Caco-2 (cell line): ENCODE measurements around the gene C2CD3. TPM values are rescaled to one million over a fixed set of nuclear protein-coding genes. Genes with fewer than 3 reads are reported as not detected.
"Not testable (repeated sequence)": the region's sequence is repeated elsewhere in the genome, so short reads cannot be mapped to it uniquely, and the experiment has no call there.

Source experiments
- BruUV-seq: library from RNA; stranded (reverse); fragments of 400-500 nt; replicated peaks from 2 replicates; lab custom pipeline; 2021; lab: Mats Ljungman, UMichigan
- CTCF ChIA-PET: fragments of 300-600 bp; sonication (Branson Sonifier 250); formaldehyde crosslinking; loops from one replicate; lab custom pipeline; 2022; ENCODE audit warnings: antibody characterized with exemption; lab: Charles Lee
- POLR2A ChIA-PET: fragments of 300-600 bp; sonication (Branson Sonifier 250); formaldehyde crosslinking; loops from one replicate; lab custom pipeline; 2022; ENCODE audit warnings: antibody characterized with exemption; lab: Charles Lee
- DNase-seq, 2 experiments: peaks; one replicate each; pipeline versions ENCODE4 v3.0.0 to v3.0.0-alpha.2; 2020 to 2022
- H3K27me3 ChIP-seq: replicated peaks from 2 replicates; pipeline ENCODE4 v1.6.0; 2011; ENCODE audit warnings: low read length; ENCODE audit not compliant: control insufficient read depth, insufficient read depth
- H3K36me3 ChIP-seq: 2 replicates; pipeline ENCODE4 v1.5.1; 2011; ENCODE audit warnings: low read length; ENCODE audit not compliant: control insufficient read depth, insufficient read depth
- H3K4me1 ChIP-seq: fragments of 250-450 bp; sonication (Bioruptor Pico); 2 replicates; pipeline ENCODE4 v1.5.1; 2020; ENCODE audit warnings: mild to moderate bottlenecking
- H3K4me3 ChIP-seq: 2 replicates; pipeline ENCODE4 v1.5.1; 2011; ENCODE audit warnings: low read depth, mild to moderate bottlenecking, control low read depth, low read length
- H3K9me3 ChIP-seq: fragments of 250-450 bp; sonication (Bioruptor Pico); 2 replicates; pipeline ENCODE4 v1.5.1; 2020; ENCODE audit warnings: mild to moderate bottlenecking, moderate library complexity
- H3K27ac Mint-ChIP-seq: one replicate; pipeline ENCODE4 v1.8.0; 2022; ENCODE audit warnings: mixed read lengths; ENCODE audit not compliant: unreplicated experiment
- H3K27me3 Mint-ChIP-seq: one replicate; pipeline ENCODE4 v1.8.0; 2022; ENCODE audit warnings: mixed read lengths; ENCODE audit not compliant: insufficient read depth, unreplicated experiment
- H3K36me3 Mint-ChIP-seq: one replicate; pipeline ENCODE4 v1.8.0; 2022; ENCODE audit warnings: mild to moderate bottlenecking, mixed read lengths; ENCODE audit not compliant: insufficient read depth, unreplicated experiment
- H3K4me1 Mint-ChIP-seq: one replicate; pipeline ENCODE4 v1.8.0; 2022; ENCODE audit warnings: low read depth, mixed read lengths; ENCODE audit not compliant: unreplicated experiment
- H3K4me3 Mint-ChIP-seq: one replicate; pipeline ENCODE4 v1.8.0; 2022; ENCODE audit warnings: mild to moderate bottlenecking, moderate library complexity, mixed read lengths; ENCODE audit not compliant: unreplicated experiment
- H3K9me3 Mint-ChIP-seq: one replicate; pipeline ENCODE4 v1.8.0; 2022; ENCODE audit warnings: mixed read lengths; ENCODE audit not compliant: unreplicated experiment
- intact Hi-C: fragments of 100-400 bp; cut with micrococcal nuclease; formaldehyde crosslinking; loops from one replicate; pipeline ENCODE4 v1.10.0; 2022; ENCODE audit not compliant: unreplicated experiment
- total RNA-seq: library from RNA; stranded (reverse); gene quantifications from 2 replicates; pipeline ENCODE4 v1.2.3, GENCODE V29; 2022
- TF ChIP-seq, protein P1 (sequence below), 2 experiments: fragments of 200-600 bp in 1 of 2; IDR thresholded peaks; 1 replicate in 1 of 2; 2 replicates in 1 of 2; pipeline versions ENCODE4 v1.5.1 to v1.8.0; 2011 to 2022; ENCODE audit warnings: antibody characterized with exemption in 1 of 2, control low read depth in 1 of 2, inconsistent platforms in 1 of 2, low read depth in 1 of 2, low read length in 1 of 2, mild to moderate bottlenecking in 1 of 2, moderate library complexity in 1 of 2; ENCODE audit not compliant: insufficient read depth in 1 of 2, severe bottlenecking in 1 of 2, unreplicated experiment in 1 of 2

The C2CD3 gene
- total RNA-seq, 1 experiment from 2014 or later = 47.5 TPM

DNA sequence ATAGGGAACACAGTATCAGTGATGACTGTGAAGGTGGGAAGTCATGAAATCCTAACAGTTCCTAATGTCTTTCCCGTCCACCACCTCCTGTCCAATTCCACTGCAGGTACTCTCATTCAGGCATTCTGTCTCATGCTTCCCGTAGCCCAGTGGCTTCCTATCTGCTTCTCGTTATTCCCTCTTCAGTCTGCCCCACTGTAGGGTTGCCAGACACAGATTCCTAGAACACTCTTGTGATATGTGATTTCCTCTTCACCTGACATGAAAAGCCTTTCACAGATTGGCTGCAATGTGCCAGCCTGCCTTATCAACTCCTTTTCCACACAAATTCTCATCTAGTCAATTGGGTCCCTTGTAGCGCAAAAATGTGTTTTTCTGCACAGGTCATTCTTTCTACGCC, 49.0 kb downstream of the C2CD3 start:
- Histone ChIP-seq H3K4me3 (no peak overlapping the region), H3K9me3 (no peaks in the 10 kb centered on the region), H3K36me3 (no peaks in the 10 kb centered on the region; the same call in 1 of the 2 replicates), H3K4me1 (peaks cover 35% of the 10 kb centered on the region), H3K27me3 (no peaks in the 10 kb centered on the region)
- ChIA-PET POLR2A (interaction anchor here (1.5 to 1.8 kb wide), 2 partner anchors 49 to 138 kb away, joined by 7 to 21 read pairs; partner anchors contain the start of genes C2CD3 and PPME1), CTCF (interaction anchor here (1.5 kb wide), 1 partner anchor 158 kb away, joined by 3 read pairs; no protein-coding TSS in a partner anchor)
- Mint-ChIP-seq H3K4me3 (no peak overlapping the region), H3K27me3 (no peaks in the 10 kb centered on the region), H3K36me3 (peaks cover 18% of the 10 kb centered on the region), H3K4me1 (peaks cover 43% of the 10 kb centered on the region), H3K27ac (peak overlapping the region; percentile 52), H3K9me3 (no peaks in the 10 kb centered on the region)
- intact Hi-C loops = loop anchor here (2.0 to 5.0 kb wide), 3 partner anchors 21 to 105 kb away; no protein-coding TSS in a partner anchor
- TF ChIP-seq, protein P1, sequence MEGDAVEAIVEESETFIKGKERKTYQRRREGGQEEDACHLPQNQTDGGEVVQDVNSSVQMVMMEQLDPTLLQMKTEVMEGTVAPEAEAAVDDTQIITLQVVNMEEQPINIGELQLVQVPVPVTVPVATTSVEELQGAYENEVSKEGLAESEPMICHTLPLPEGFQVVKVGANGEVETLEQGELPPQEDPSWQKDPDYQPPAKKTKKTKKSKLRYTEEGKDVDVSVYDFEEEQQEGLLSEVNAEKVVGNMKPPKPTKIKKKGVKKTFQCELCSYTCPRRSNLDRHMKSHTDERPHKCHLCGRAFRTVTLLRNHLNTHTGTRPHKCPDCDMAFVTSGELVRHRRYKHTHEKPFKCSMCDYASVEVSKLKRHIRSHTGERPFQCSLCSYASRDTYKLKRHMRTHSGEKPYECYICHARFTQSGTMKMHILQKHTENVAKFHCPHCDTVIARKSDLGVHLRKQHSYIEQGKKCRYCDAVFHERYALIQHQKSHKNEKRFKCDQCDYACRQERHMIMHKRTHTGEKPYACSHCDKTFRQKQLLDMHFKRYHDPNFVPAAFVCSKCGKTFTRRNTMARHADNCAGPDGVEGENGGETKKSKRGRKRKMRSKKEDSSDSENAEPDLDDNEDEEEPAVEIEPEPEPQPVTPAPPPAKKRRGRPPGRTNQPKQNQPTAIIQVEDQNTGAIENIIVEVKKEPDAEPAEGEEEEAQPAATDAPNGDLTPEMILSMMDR (IDR thresholded peaks at IDR 0.05; ENCODE audit: insufficient read depth in 1 of 2, low read depth in 1 of 2, low read length in 1 of 2, severe bottlenecking in 1 of 2, unreplicated experiment in 1 of 2) = no peak
- no peak for DNase-seq
- no TSS peak for BruUV-seq

DNA sequence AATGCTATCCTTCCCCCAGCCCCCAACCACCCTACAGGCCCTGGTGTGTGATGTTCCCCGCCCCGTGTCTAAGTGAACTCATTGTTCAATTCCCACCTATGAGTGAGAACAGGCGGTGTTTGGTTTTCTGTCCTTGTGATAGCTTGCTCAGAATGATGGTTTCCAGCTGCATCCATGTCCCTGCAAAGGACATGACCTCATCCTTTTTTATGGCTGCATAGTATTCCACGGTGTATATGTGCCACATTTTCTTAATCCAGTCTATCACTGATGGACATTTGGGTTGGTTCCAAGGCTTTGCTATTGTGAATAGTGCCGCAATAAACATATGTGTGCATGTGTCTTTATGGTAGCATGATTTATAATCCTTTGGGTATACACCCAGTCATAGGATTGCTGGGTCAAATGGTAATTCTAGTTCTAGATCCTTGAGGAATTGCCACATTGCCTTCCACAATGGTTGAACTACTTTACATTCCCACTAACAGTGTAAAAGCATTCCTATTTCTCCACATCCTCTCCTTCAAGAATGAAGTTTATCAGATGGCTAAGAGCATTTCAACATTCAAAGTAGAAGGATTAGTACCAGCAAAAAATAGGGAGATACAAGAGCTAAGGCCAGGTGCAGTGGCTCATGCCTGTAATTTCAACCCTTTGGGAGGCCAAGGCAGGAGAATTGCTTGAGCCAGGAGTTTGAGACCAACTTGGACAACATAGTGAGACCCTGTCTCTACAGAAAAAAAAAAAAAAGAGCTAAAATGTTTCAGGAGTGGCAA, 50.4 kb downstream of the C2CD3 start:
- H3K9me3 Mint-ChIP-seq, BruUV-seq, H3K27me3 ChIP-seq, H3K9me3 ChIP-seq, H3K36me3 ChIP-seq, H3K27me3 Mint-ChIP-seq, H3K4me3 Mint-ChIP-seq, POLR2A ChIA-PET, H3K4me3 ChIP-seq, DNase-seq, CTCF ChIA-PET: not testable (repeated sequence)
- intact Hi-C loops = loop anchor here (5.0 kb wide), 1 partner anchor 107 kb away; no protein-coding TSS in a partner anchor
- peaks cover 33% of the 10 kb centered on the region for H3K4me1 ChIP-seq
- Mint-ChIP-seq H3K4me1 (peaks cover 37% of the 10 kb centered on the region), H3K36me3 (peaks cover 27% of the 10 kb centered on the region), H3K27ac (peak overlapping the region; percentile 37)

- Mint-ChIP-seq H3K36me3 (peaks cover 48% of the 10 kb centered on the region), H3K9me3 (no peaks in the 10 kb centered on the region), H3K4me1 (peaks cover 10% of the 10 kb centered on the region), H3K4me3 (no peak overlapping the region), H3K27me3 (no peaks in the 10 kb centered on the region), H3K27ac (no peak overlapping the region)
- intact Hi-C loops = no loop called here
- Histone ChIP-seq H3K4me3 (no peak overlapping the region), H3K4me1 (peaks cover under 1% of the 10 kb centered on the region; the same call in 1 of the 2 replicates), H3K27me3 (no peaks in the 10 kb centered on the region), H3K9me3 (no peaks in the 10 kb centered on the region), H3K36me3 (peaks cover 1% of the 10 kb centered on the region)
- ChIA-PET POLR2A (no interaction called here), CTCF (no interaction called here)
- DNase-seq = no peak
- no TSS peak for BruUV-seq
- TF ChIP-seq, protein P1 (IDR thresholded peaks at IDR 0.05; ENCODE audit: insufficient read depth in 1 of 2, low read depth in 1 of 2, low read length in 1 of 2, severe bottlenecking in 1 of 2, unreplicated experiment in 1 of 2) = no peak
Observed at GRCh38 chr11:74116719-74117118, 54.1 kb downstream of the C2CD3 start.
